ENCODE data around the gene RGL1. TPM values are rescaled to one million over a fixed set of nuclear protein-coding genes. Genes with fewer than 3 reads are reported as not detected.

RGL1 gene
- total RNA-seq, 1 experiment from 2014 or later = 1.3 TPM

DNA sequence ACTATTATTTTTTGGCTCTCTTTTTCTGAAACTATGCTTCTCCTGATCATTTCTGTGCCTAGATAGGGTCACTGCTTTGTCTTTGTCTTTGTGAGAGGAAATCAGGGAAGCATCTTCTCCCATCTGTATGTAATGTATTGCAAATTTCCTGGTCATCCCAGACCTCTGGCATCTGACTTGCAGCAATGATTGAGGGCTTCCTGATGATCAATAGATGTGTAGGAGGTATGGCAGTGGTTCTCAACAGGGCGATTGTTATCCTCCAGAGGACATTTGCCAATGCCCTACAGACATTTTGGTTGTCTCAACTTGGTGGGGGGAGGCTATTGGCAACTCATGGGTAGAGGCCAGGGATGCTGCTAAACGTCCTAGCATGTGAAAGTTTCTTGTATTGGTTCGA is 64.7 kb downstream of the RGL1 start:
- no TSS peak for BruUV-seq (replicated peaks)
- ATAC-seq (no peak), DNase-seq (ENCODE audit: low read depth, low spot score) (no peak)
- Histone ChIP-seq H3K4me3 (replicated peaks in 1 of 2; ENCODE audit: low read depth in 1 of 2, low read length in 2 of 2) (no peak overlapping the region), H3K4me1 (ENCODE audit: control insufficient read depth in 1 of 2, insufficient read depth in 2 of 2, low read length in 2 of 2) (peaks cover 2 to 7% of the 10 kb centered on the region in 2 experiments; a peak in 2 of 4 replicates), H3K79me2 (ENCODE audit: insufficient read depth, low read length) (no peaks in the 10 kb centered on the region), H3K9ac (ENCODE audit: low read length) (no peak overlapping the region), H3K4me2 (ENCODE audit: low read length) (no peak overlapping the region), H3K36me3 (ENCODE audit: control insufficient read depth in 1 of 2, insufficient read depth in 2 of 2, low read length in 2 of 2) (no peaks in the 10 kb centered on the region), H2AFZ (ENCODE audit: low read depth, low read length, poor library complexity, severe bottlenecking) (no peak overlapping the region), H3K27ac (ENCODE audit: low read depth, low read length) (no peak overlapping the region), H3K27me3 (ENCODE audit: insufficient read depth, low read length) (no peaks in the 10 kb centered on the region), H3K9me3 (ENCODE audit: control insufficient read depth in 1 of 2, insufficient read depth in 1 of 2, low read depth in 1 of 2, low read length in 2 of 2) (no peaks in the 10 kb centered on the region), H4K20me1 (ENCODE audit: insufficient read depth) (no peaks in the 10 kb centered on the region), H3K9me2 (ENCODE audit: insufficient read depth) (no peaks in the 10 kb centered on the region)
- ChIA-PET POLR2A (no interaction called here), CTCF (no interaction called here), RAD21 (ENCODE audit: low non-redundant PET in 1 of 2, low total read pairs in 2 of 2, uncharacterized antibody in 2 of 2, unreplicated experiment in 2 of 2) (no interaction called here)
- intact Hi-C loops (cut with micrococcal nuclease) = no loop called here
- TF ChIP-seq POLR2AphosphoS5 (IDR thresholded peaks at IDR 0.05; ENCODE audit: low read depth, low read length) (no peak), TCF7L2 (IDR thresholded peaks at IDR 0.05; ENCODE audit: borderline replicate concordance, extremely low read depth, insufficient read depth, insufficient read length) (no peak), ZFX (IDR thresholded peaks at IDR 0.05) (no peak), SP1 (IDR thresholded peaks at IDR 0.05; ENCODE audit: low read depth) (no peak), SIN3A (IDR thresholded peaks at IDR 0.05; ENCODE audit: low read depth) (no peak), EGR1 (IDR thresholded peaks at IDR 0.05; ENCODE audit: low read depth) (no peak)
- TF ChIP-seq, protein P1, sequence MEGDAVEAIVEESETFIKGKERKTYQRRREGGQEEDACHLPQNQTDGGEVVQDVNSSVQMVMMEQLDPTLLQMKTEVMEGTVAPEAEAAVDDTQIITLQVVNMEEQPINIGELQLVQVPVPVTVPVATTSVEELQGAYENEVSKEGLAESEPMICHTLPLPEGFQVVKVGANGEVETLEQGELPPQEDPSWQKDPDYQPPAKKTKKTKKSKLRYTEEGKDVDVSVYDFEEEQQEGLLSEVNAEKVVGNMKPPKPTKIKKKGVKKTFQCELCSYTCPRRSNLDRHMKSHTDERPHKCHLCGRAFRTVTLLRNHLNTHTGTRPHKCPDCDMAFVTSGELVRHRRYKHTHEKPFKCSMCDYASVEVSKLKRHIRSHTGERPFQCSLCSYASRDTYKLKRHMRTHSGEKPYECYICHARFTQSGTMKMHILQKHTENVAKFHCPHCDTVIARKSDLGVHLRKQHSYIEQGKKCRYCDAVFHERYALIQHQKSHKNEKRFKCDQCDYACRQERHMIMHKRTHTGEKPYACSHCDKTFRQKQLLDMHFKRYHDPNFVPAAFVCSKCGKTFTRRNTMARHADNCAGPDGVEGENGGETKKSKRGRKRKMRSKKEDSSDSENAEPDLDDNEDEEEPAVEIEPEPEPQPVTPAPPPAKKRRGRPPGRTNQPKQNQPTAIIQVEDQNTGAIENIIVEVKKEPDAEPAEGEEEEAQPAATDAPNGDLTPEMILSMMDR (IDR thresholded peaks at IDR 0.05 in 2 of 3, conservative IDR thresholded peaks at IDR 0.05 in 1 of 3; ENCODE audit: borderline replicate concordance in 1 of 3, insufficient read depth in 1 of 3, low read depth in 2 of 3, low read length in 2 of 3) = no peak

DNA sequence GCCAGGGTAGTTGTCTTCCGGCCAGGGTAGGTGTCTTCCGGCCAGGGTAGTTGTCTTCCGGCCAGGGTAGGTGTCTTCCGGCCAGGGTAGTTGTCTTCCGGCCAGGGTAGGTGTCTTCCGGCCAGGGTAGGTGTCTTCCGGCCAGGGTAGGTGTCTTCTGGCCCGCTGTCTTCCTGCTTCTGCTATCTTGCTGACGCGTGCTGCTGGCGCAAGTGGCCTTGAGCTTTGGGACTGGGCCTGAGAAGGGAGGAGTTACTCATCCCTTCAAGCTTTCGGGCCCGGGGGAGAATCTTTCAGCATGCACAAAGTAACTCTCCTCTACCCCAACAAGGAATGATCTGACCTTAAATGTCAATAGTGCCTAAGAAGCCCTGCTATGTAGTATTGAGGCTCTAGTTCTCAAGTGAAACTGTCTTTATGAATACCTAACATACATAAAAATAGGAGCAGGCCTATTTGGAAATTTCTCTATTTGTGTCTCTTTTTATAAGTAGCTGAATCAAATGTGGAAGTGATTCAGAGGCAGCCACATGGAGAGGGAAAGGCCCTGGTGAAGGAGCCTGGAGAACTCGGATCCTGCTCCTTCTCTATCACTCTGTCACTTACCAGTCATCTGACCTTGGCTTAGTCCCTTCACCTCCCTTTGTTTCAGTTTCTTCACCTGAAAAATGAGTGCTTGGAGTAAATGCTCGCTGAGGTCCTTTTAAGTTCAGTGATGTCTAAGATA is 65.6 kb downstream of the RGL1 start:
- Histone ChIP-seq H3K79me2 (ENCODE audit: insufficient read depth, low read length) (no peaks in the 10 kb centered on the region), H3K27me3 (ENCODE audit: insufficient read depth, low read length) (no peaks in the 10 kb centered on the region), H4K20me1 (ENCODE audit: insufficient read depth) (no peaks in the 10 kb centered on the region), H3K9me3 (ENCODE audit: control insufficient read depth in 1 of 2, insufficient read depth in 1 of 2, low read depth in 1 of 2, low read length in 2 of 2) (no peaks in the 10 kb centered on the region), H3K27ac (ENCODE audit: low read depth, low read length) (no peak overlapping the region), H2AFZ (ENCODE audit: low read depth, low read length, poor library complexity, severe bottlenecking) (no peak overlapping the region), H3K9me2 (ENCODE audit: insufficient read depth) (no peaks in the 10 kb centered on the region), H3K36me3 (ENCODE audit: control insufficient read depth in 1 of 2, insufficient read depth in 2 of 2, low read length in 2 of 2) (no peaks in the 10 kb centered on the region), H3K4me3 (replicated peaks in 1 of 2; ENCODE audit: low read depth in 1 of 2, low read length in 2 of 2) (no peak overlapping the region), H3K4me2 (ENCODE audit: low read length) (no peak overlapping the region), H3K4me1 (ENCODE audit: control insufficient read depth in 1 of 2, insufficient read depth in 2 of 2, low read length in 2 of 2) (peaks cover 2 to 7% of the 10 kb centered on the region in 2 experiments; a peak in 2 of 4 replicates), H3K9ac (ENCODE audit: low read length) (no peak overlapping the region)
- POLR2A ChIA-PET = no interaction called here
- DNase-seq (ENCODE audit: low read depth, low spot score) = no peak
- intact Hi-C loops (cut with micrococcal nuclease) = no loop called here
- ATAC-seq = no peak
- CTCF ChIA-PET = no interaction called here
- no TSS peak for BruUV-seq (replicated peaks)
- RAD21 ChIA-PET (ENCODE audit: low non-redundant PET in 1 of 2, low total read pairs in 2 of 2, uncharacterized antibody in 2 of 2, unreplicated experiment in 2 of 2) = no interaction called here
- TF ChIP-seq EZH2 (IDR thresholded peaks at IDR 0.05) (no peak), JUND (IDR thresholded peaks at IDR 0.05) (no peak), YY1 (IDR thresholded peaks at IDR 0.05; ENCODE audit: extremely low read depth, insufficient replicate concordance, low read depth, low read length) (no peak), ELF1 (IDR thresholded peaks at IDR 0.05; ENCODE audit: borderline replicate concordance, low read depth) (no peak), CBX3 (IDR thresholded peaks at IDR 0.05; ENCODE audit: low read depth) (no peak), EGR1 (IDR thresholded peaks at IDR 0.05; ENCODE audit: low read depth) (no peak)
- TF ChIP-seq, protein P1 (IDR thresholded peaks at IDR 0.05 in 2 of 3, conservative IDR thresholded peaks at IDR 0.05 in 1 of 3; ENCODE audit: borderline replicate concordance in 1 of 3, insufficient read depth in 1 of 3, low read depth in 2 of 3, low read length in 2 of 3) = no peak
- TF ChIP-seq, protein P2, sequence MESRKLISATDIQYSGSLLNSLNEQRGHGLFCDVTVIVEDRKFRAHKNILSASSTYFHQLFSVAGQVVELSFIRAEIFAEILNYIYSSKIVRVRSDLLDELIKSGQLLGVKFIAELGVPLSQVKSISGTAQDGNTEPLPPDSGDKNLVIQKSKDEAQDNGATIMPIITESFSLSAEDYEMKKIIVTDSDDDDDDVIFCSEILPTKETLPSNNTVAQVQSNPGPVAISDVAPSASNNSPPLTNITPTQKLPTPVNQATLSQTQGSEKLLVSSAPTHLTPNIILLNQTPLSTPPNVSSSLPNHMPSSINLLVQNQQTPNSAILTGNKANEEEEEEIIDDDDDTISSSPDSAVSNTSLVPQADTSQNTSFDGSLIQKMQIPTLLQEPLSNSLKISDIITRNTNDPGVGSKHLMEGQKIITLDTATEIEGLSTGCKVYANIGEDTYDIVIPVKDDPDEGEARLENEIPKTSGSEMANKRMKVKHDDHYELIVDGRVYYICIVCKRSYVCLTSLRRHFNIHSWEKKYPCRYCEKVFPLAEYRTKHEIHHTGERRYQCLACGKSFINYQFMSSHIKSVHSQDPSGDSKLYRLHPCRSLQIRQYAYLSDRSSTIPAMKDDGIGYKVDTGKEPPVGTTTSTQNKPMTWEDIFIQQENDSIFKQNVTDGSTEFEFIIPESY (IDR thresholded peaks at IDR 0.05; ENCODE audit: extremely low read depth, insufficient replicate concordance, low read length) = no peak
